IMR-90 (cell line): ENCODE measurements around the gene KRT39.

Experiments
- NFE2L2 ChIP-seq: fragments of 150-350 bp; IDR thresholded peaks from 2 replicates; pipeline ENCODE4 v1.6.1; 2016; ENCODE audit warnings: low read depth, mild to moderate bottlenecking, low read length
- POLR2A ChIP-seq: IDR thresholded peaks from 2 replicates; pipeline ENCODE4 v1.6.1; 2012; ENCODE audit warnings: mild to moderate bottlenecking, low read depth, low read length

DNA sequence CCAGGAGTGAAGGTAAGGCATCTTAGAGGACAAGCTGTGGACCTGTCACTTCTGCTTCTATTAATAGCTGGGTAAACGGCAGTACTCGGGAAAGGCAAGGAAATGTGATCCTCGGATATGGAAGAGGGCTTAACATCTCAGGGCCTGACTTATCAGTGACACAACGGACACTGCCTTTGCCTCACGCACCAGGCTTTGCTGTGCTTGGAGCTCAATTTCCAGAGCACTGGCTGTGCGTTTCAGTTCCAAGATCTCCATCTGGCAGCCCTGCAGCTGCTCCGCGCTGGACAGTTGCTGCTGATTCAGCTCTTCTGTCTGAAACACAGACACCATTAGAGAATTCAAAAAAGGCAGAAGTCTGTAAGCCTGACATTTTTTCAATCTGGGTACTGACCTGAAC lies 13.8 kb upstream of the KRT39 start:
- no peak for TF ChIP-seq NFE2L2
- TF ChIP-seq POLR2A, result no peak
